ENCODE data around the gene ZNF516.

Gene ZNF516

DNA sequence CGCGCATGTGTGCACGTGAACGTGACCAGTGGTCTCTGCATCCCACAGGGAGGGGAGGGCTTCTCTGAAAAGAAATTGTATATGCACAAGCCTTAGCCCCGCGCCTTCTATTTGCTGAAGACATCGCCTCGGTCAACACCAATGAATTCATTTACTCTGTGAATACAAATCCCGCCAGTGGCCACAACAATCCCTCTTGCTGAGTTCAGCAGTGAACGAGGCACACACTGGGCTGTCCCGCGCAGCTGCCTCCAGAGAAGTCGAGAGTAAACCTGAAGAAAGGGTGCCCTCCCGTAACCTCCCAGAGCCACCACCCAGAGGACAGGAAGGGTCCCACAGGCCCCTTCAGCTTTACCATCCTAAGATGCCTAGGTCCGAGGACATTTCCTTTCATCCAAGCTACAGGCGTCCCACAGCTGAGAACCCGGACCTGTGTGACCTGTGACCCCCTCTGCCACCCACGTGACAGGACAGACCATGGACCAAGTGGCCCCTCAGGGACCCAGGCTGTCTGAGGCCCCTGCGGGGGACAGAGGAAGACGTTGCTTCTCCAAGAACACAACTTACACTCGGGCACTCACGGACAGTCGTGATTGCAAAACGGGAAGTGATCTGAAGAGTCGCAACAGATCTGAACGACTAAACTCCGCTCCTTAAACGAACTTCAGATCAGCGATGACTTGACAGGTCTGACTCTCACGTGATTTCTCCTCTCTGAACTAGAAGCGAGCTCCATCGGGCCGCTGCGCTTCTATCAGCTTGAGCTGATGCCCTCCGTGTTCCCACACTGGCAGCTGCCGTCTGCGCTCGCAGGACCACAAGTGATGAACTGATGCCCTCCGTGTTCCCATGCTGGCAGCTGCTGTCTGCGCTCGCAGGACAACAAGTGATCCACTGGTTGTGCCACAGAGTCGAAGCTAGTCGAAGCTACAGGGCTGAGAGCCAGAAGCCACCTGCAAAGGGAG, 92.7 kb downstream of the ZNF516 start:
- Histone ChIP-seq H3K36me3 (ENCODE audit: control insufficient read depth, insufficient read depth, low read length) (no peaks in the 10 kb centered on the region), H3K4me1 (ENCODE audit: control insufficient read depth, insufficient read depth, low read length) (peaks cover 4% of the 10 kb centered on the region), H3K4me3 (ENCODE audit: low read depth, low read length) (no peak overlapping the region), H3K27me3 (ENCODE audit: control insufficient read depth, insufficient read depth, low read length) (no peaks in the 10 kb centered on the region), H3K9ac (ENCODE audit: low read depth, low read length) (no peak overlapping the region), H3K9me3 (ENCODE audit: control insufficient read depth, insufficient read depth, low read length) (no peaks in the 10 kb centered on the region)

DNA sequence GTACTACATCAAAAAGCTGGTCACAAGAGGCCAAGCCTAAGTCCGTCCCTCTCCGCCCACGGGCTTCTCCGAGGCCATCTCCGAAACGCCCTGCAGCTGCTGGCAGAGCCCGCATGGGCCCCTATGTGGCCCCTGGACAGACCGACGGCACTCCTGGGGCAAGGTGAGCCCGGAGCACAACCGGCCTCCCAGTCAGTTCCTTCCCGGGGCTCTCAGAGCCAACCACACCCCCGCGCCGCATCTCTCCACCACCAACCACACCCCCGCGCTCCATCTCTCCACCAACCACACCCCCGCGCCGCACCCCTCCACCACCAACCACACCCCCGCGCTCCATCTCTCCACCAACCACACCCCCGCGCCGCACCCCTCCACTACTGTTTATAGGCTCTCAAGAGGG, 93.5 kb downstream of the ZNF516 start:
- Histone ChIP-seq H3K9ac (ENCODE audit: low read depth, low read length) (no peak overlapping the region), H3K36me3 (ENCODE audit: control insufficient read depth, insufficient read depth, low read length) (no peaks in the 10 kb centered on the region), H3K9me3 (ENCODE audit: control insufficient read depth, insufficient read depth, low read length) (no peaks in the 10 kb centered on the region), H3K27me3 (ENCODE audit: control insufficient read depth, insufficient read depth, low read length) (no peaks in the 10 kb centered on the region), H3K4me3 (ENCODE audit: low read depth, low read length) (no peak overlapping the region), H3K4me1 (ENCODE audit: control insufficient read depth, insufficient read depth, low read length) (peaks cover 4% of the 10 kb centered on the region)

DNA sequence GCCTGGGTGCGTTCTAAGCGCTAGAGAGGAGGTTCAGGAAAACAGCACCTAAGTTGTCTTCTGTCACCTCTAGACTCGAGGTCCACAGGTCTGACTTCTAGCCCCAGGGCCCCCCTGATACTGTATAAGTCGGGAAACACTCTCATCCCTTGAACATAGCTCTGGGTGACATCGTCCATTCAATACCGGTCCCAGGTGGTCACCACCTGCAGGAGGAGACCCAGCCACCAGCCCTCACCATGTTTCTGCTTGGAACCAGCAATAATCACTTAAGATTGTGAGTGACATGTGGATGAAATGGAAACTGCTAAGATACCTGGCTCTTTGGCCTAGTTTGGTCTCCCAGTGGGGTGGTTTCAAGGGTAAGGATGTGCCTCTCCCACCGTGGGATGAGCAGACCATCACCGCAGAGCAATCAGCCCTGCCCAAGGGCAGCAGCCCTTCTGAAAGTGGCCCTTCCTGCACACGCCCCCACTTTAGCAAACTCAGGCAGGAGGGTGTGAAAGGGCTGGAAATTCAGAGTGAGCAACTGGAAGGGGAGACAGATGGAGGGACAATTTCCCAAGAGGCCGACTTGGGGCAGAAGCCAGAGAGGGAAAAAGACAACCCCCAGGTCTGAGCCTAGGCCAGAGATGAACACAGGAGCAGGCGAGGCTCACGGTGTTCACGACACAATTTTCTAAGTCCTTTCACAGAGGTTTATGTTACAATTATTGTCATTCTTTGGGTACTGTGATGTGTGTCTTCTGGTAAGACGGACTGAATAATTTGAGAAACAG, 95.2 kb downstream of the ZNF516 start:
- Histone ChIP-seq H3K4me1 (ENCODE audit: control insufficient read depth, insufficient read depth, low read length) (peaks cover 4% of the 10 kb centered on the region), H3K4me3 (ENCODE audit: low read depth, low read length) (no peak overlapping the region), H3K9me3 (ENCODE audit: control insufficient read depth, insufficient read depth, low read length) (no peaks in the 10 kb centered on the region), H3K9ac (ENCODE audit: low read depth, low read length) (no peak overlapping the region), H3K36me3 (ENCODE audit: control insufficient read depth, insufficient read depth, low read length) (no peaks in the 10 kb centered on the region), H3K27me3 (ENCODE audit: control insufficient read depth, insufficient read depth, low read length) (no peaks in the 10 kb centered on the region)

DNA sequence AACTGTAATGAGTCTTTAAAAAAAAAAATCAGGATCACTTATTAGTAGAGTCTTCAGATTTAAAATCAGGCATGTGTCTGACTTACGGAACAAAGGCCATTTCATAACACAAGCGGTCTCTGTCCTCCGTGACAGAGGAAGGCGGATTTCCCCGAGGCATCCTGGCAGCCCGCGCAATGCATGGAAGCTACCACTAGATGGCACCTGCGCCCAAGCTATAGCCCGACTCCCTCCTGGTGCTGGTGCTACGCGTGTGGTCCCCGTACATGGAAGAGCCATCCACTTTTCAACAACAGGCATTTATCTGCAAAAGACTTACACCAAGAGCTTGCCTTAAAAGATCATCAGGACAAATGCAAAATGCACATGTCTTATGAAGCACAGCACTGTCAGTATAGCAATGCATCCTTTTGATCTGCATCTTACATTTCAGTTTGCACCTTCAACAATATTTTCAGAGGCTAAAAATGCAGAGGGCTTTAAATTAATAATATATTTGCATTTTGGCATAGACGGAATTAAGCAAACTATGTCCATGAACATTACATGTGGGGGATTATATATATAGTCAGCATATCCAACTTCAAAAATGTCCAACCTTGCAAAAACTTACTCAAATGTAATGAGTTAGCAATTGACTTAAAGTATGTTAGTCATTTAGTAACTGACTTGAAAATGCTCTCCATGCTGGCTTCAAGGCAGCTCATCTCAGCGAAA, 96.0 kb downstream of the ZNF516 start:
- Histone ChIP-seq H3K27me3 (ENCODE audit: control insufficient read depth, insufficient read depth, low read length) (no peaks in the 10 kb centered on the region), H3K4me3 (ENCODE audit: low read depth, low read length) (no peak overlapping the region), H3K9ac (ENCODE audit: low read depth, low read length) (no peak overlapping the region), H3K4me1 (ENCODE audit: control insufficient read depth, insufficient read depth, low read length) (peaks cover 4% of the 10 kb centered on the region), H3K9me3 (ENCODE audit: control insufficient read depth, insufficient read depth, low read length) (no peaks in the 10 kb centered on the region), H3K36me3 (ENCODE audit: control insufficient read depth, insufficient read depth, low read length) (no peaks in the 10 kb centered on the region)

DNA sequence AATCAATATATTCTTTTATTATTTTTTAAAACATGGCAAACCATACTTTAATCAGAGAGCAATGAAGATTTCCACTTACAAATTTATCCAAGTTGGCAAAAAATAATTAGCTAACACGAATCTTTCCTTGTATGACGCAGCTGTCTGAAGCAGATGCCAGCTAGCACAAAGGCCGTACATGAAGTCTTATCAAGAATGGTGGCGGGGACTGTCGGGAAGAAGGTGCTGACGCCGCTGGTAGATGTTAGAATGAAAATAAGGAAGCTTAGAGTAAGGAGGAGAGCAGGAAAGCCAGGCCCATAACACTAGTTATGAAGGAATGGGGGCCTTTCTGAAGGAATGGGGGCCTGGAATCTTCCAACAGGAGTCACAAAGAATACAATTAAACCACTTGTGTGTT, 96.7 kb downstream of the ZNF516 start:
- H3K4me3 ChIP-seq (ENCODE audit: low read depth, low read length), result no peak overlapping the region
- no peaks in the 10 kb centered on the region for H3K27me3 ChIP-seq (ENCODE audit: control insufficient read depth, insufficient read depth, low read length)
- no peaks in the 10 kb centered on the region for H3K36me3 ChIP-seq (ENCODE audit: control insufficient read depth, insufficient read depth, low read length)
- no peaks in the 10 kb centered on the region for H3K9me3 ChIP-seq (ENCODE audit: control insufficient read depth, insufficient read depth, low read length)
- no peak overlapping the region for H3K9ac ChIP-seq (ENCODE audit: low read depth, low read length)
- H3K4me1 ChIP-seq (ENCODE audit: control insufficient read depth, insufficient read depth, low read length), result peaks cover 4% of the 10 kb centered on the region

DNA sequence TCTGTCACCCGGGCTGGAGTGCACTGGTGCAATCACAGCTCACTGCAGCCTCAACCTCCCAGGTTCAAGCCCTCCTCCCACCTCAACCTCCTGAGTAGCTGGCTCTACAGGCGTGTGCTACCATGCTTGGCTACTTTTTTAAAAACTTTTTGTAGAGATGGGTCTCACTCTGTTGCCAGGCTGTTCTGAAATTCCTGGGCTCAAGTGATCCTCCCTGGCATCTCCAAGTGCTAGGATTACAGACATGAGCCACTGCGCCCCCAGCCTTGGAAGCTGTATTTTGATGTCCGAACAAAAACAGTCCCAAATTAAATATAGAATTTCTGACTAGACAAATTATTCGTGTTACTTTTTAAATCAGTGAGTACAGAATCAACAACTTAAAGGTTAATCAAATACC, 97.4 kb downstream of the ZNF516 start:
- Histone ChIP-seq H3K9ac (ENCODE audit: low read depth, low read length) (no peak overlapping the region), H3K9me3 (ENCODE audit: control insufficient read depth, insufficient read depth, low read length) (no peaks in the 10 kb centered on the region), H3K27me3 (ENCODE audit: control insufficient read depth, insufficient read depth, low read length) (no peaks in the 10 kb centered on the region), H3K4me3 (ENCODE audit: low read depth, low read length) (no peak overlapping the region), H3K4me1 (ENCODE audit: control insufficient read depth, insufficient read depth, low read length) (peaks cover 4% of the 10 kb centered on the region), H3K36me3 (ENCODE audit: control insufficient read depth, insufficient read depth, low read length) (no peaks in the 10 kb centered on the region)

DNA sequence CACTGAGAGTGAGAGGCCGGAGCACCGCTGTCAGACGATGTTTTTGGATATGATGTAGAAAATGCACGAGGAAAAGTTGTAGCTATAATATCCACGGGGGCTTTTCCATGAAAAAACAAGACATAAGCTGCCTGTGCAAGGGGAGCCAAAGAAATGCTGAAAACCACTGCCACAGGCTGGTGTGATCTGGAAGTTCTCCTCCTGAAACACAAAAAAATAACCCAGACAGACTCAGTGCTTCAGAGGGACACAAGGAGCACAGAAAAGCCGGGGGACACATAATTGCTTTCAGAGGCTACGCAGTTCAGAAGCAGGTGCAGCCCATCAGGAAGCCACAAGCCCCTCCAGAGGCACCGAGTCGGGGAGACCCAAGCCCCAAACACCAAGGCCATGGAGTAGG, 98.2 kb downstream of the ZNF516 start:
- H3K36me3 ChIP-seq (ENCODE audit: control insufficient read depth, insufficient read depth, low read length), result no peaks in the 10 kb centered on the region
- H3K4me1 ChIP-seq (ENCODE audit: control insufficient read depth, insufficient read depth, low read length), result peaks cover 4% of the 10 kb centered on the region
- no peaks in the 10 kb centered on the region for H3K27me3 ChIP-seq (ENCODE audit: control insufficient read depth, insufficient read depth, low read length)
- H3K9me3 ChIP-seq (ENCODE audit: control insufficient read depth, insufficient read depth, low read length), result no peaks in the 10 kb centered on the region
- H3K4me3 ChIP-seq (ENCODE audit: low read depth, low read length), result no peak overlapping the region
- H3K9ac ChIP-seq (ENCODE audit: low read depth, low read length), result no peak overlapping the region

DNA sequence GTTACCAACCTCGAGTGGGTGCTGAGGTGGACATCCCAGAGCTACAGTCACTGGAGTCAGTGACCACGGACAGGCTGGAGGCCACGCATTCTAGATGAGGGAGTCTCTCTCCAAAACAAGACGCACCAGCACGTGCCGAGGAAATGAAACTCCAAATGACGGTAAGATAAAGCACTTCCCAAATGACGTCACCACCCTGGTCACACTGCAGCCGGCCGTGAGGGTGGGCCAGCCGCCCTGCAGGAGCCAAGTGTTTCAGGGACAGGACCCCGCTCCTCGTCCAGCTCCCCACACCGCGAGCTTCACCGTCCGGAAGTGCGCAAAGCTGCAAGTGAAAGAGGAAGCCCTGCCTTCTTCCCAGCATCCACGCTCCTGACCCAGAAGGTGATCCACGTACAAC, 99.4 kb downstream of the ZNF516 start:
- Histone ChIP-seq H3K9me3 (ENCODE audit: control insufficient read depth, insufficient read depth, low read length) (no peaks in the 10 kb centered on the region), H3K36me3 (ENCODE audit: control insufficient read depth, insufficient read depth, low read length) (no peaks in the 10 kb centered on the region), H3K27me3 (ENCODE audit: control insufficient read depth, insufficient read depth, low read length) (no peaks in the 10 kb centered on the region), H3K9ac (ENCODE audit: low read depth, low read length) (no peak overlapping the region), H3K4me3 (ENCODE audit: low read depth, low read length) (no peak overlapping the region), H3K4me1 (ENCODE audit: control insufficient read depth, insufficient read depth, low read length) (peaks cover 4% of the 10 kb centered on the region)

DNA sequence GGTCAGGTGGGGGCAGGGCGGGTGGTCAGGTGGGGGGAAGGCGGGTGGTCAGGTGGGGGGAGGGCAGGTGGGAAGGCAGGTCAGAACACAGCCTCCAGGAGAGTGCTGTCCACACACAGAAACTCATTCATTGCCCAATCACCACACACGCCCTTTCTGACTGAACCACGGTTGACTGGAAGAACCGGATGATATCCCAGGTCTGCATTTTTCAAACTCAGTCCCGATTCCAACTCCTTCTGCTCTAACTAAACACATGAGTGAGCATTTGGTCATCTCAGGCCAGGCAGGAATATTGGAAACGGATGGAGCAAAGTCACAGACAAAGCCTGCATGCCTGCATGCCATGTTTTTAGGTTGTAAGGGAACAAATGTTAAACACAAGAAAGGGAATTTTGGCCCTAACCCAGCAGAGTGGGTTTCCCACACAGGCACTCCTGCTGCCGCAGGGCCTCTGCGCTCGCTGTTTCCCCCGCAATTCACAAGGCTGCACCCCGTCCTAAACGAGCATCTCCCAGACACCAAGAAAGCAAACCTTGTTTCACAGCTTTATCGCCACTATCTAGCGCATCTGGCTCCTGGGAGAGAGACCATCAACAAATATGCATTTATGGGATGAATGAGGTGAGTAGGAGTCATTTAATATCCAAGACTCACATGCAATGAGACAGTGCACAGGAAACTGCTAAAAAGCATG, 100.1 kb downstream of the ZNF516 start:
- H3K9ac ChIP-seq (ENCODE audit: low read depth, low read length), result no peak overlapping the region
- no peaks in the 10 kb centered on the region for H3K36me3 ChIP-seq (ENCODE audit: control insufficient read depth, insufficient read depth, low read length)
- H3K4me3 ChIP-seq (ENCODE audit: low read depth, low read length), result no peak overlapping the region
- peaks cover 4% of the 10 kb centered on the region for H3K4me1 ChIP-seq (ENCODE audit: control insufficient read depth, insufficient read depth, low read length)
- no peaks in the 10 kb centered on the region for H3K27me3 ChIP-seq (ENCODE audit: control insufficient read depth, insufficient read depth, low read length)
- no peaks in the 10 kb centered on the region for H3K9me3 ChIP-seq (ENCODE audit: control insufficient read depth, insufficient read depth, low read length)

DNA sequence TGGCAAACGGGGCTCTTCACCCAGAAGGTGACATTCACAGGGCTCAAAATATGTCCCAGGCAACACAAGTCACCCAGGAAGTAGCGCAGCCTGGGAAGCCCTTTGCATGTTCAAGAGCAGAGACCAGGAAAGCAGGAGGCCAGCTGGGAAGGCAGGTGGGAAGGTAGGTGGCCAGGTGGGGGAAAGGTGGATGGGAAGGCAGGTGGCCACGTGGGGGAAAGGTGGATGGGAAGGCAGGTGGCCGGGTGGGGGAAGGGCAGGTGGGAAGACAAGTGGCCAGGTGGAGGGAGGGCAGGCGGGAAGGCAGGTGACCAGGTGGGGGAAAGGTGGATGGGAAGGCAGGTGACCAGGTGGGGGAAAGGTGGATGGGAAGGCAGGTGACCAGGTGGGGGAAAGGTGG, 102.7 kb downstream of the ZNF516 start:
- no peak overlapping the region for H3K9ac ChIP-seq (ENCODE audit: low read depth, low read length)
- H3K4me3 ChIP-seq (ENCODE audit: low read depth, low read length), result no peak overlapping the region
- no peaks in the 10 kb centered on the region for H3K27me3 ChIP-seq (ENCODE audit: control insufficient read depth, insufficient read depth, low read length)
- H3K9me3 ChIP-seq (ENCODE audit: control insufficient read depth, insufficient read depth, low read length), result no peaks in the 10 kb centered on the region
- H3K4me1 ChIP-seq (ENCODE audit: control insufficient read depth, insufficient read depth, low read length), result no peaks in the 10 kb centered on the region
- H3K36me3 ChIP-seq (ENCODE audit: control insufficient read depth, insufficient read depth, low read length), result no peaks in the 10 kb centered on the region

DNA sequence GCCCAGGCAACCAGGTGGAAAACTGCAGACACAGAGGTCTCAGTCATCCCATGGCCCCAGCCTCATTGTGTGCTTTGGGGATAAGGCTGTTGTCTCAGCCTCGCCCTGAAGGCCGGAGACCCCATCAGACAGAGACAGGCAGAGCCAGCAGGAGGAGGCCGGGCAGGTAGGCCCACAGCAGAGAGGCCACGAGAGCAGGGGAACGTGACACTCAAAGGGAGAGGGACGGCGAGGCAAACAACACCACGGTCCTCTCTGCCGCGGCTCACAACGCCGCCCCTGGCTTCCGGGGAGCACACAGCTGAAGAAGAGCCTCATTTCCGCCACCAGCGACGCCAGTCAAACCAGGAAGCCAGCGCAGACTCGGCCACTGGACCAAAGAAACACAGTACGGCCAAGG, 103.3 kb downstream of the ZNF516 start:
- H3K9ac ChIP-seq (ENCODE audit: low read depth, low read length), result no peak overlapping the region
- no peak overlapping the region for H3K4me3 ChIP-seq (ENCODE audit: low read depth, low read length)
- H3K36me3 ChIP-seq (ENCODE audit: control insufficient read depth, insufficient read depth, low read length), result no peaks in the 10 kb centered on the region
- H3K27me3 ChIP-seq (ENCODE audit: control insufficient read depth, insufficient read depth, low read length), result no peaks in the 10 kb centered on the region
- H3K9me3 ChIP-seq (ENCODE audit: control insufficient read depth, insufficient read depth, low read length), result no peaks in the 10 kb centered on the region
- no peaks in the 10 kb centered on the region for H3K4me1 ChIP-seq (ENCODE audit: control insufficient read depth, insufficient read depth, low read length)

All from iPS-15b (cell line).